Testis (tissue), 3 donors: ENCODE results near the gene ETFB. TPM values are rescaled to one million over a fixed set of nuclear protein-coding genes. Genes with fewer than 3 reads are reported as not detected.
A peak's percentile ranks its signal among the peaks of the same experiment; 100 is the strongest.

Experiments used
- DNase-seq: peaks from one replicate; pipeline ENCODE4 v3.0.0-alpha.2; 2019
- H3K27ac ChIP-seq, 2 donors: fragments of 200-600 bp; sonication (generic); one replicate each; pipeline ENCODE4 v1.5.1; 2019
- H3K27me3 ChIP-seq: fragments of 200-600 bp; sonication (generic); one replicate; pipeline ENCODE4 v1.5.1; 2019
- H3K36me3 ChIP-seq: fragments of 200-600 bp; sonication (generic); one replicate; pipeline ENCODE4 v1.5.1; 2017; ENCODE audit warnings: low read depth; ENCODE audit errors: missing control alignments
- H3K4me1 ChIP-seq: fragments of 200-600 bp; sonication (generic); one replicate; pipeline ENCODE4 v1.5.1; 2019
- H3K4me3 ChIP-seq, 2 donors: fragments of 200-600 bp; sonication (generic); one replicate each; pipeline ENCODE4 v1.5.1; 2017 to 2019
- H3K9me3 ChIP-seq: fragments of 200-600 bp; sonication (generic); one replicate; pipeline ENCODE4 v1.5.1; 2017
- CTCF ChIP-seq, 3 experiments: fragments of 450-650 bp in 2 of 3; fragments of 200-600 bp in 1 of 3; sonication (generic) in 1 of 3; IDR thresholded peaks; one replicate each; pipeline ENCODE4 v1.5.1; 2016 to 2019; ENCODE audit warnings: antibody characterized with exemption in 3 of 3, mild to moderate bottlenecking in 2 of 3, moderate library complexity in 1 of 3
- POLR2A ChIP-seq: fragments of 450-650 bp; IDR thresholded peaks from one replicate; pipeline ENCODE4 v1.6.1; 2017; ENCODE audit warnings: antibody characterized with exemption, mild to moderate bottlenecking, moderate library complexity
- WGBS, 2 donors: methylation state at CpG; one replicate each; pipeline ENCODE4 v1.1.5; 2018; 5-methylcytosine and 5-hydroxymethylcytosine counted together
- intact Hi-C: fragments of 100-400 bp; cut with DNase I; formaldehyde crosslinking; loops from one replicate; pipeline ENCODE4 v1.15.1; 2023; ENCODE audit warnings: low total_unique reads
- polyA plus RNA-seq: library from polyadenylated mRNA; stranded (reverse); fragments of 350-450 nt; fragmentation: Illumina TruSeq; extraction: RNeasy Lipid Tissue Mini Kit (QIAGEN cat#74804); gene quantifications from one replicate; pipeline ENCODE4 v1.2.3, GENCODE V29; 2014; ENCODE audit warnings: low read depth, low replicate concordance; ENCODE audit not compliant: insufficient read depth
- total RNA-seq, 2 donors: library from RNA; depleted of rRNA; stranded (reverse); fragments of >200 nt; gene quantifications; one replicate each; pipeline ENCODE4 v1.2.3, GENCODE V29; 2016

The ETFB gene
- total and polyA plus RNA-seq, 3 donors from 2014 or later = 109 to 146 (median 110) TPM

DNA sequence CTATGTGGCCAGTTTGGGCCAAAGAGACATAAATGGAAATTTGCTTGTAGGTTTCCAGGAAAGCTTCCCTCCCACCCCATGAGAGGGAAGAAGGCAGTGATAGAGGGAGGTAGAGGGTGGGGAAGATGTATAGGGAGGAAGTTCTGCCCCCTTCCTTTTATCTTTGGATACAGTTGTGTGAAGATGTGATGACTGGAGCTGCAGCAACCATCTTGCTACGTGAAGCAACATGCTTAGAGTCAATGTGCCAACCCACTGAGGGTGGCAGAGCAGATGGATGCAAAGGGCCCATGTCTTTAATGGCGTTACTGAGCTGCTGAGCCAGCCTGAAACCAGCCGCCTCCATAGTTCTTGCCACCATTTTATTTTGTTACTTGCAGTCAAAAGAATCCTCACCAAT is 35.0 kb downstream of the ETFB start:
- no peaks in the 10 kb centered on the region for H3K27me3 ChIP-seq
- intact Hi-C loops = no loop called here
- H3K4me3 ChIP-seq = no peak overlapping the region
- no peak for DNase-seq
- H3K27ac ChIP-seq = no peak overlapping the region
- 82 to 84% methylated on average over 3 of the region's 3 CpGs for WGBS, 2 donors
- TF ChIP-seq POLR2A (no peak), CTCF (IDR thresholded peaks at IDR 0.05) (no peak)
- no peaks in the 10 kb centered on the region for H3K9me3 ChIP-seq
- no peaks in the 10 kb centered on the region for H3K36me3 ChIP-seq
- H3K4me1 ChIP-seq = no peaks in the 10 kb centered on the region

GRCh38 chr19:51330366-51330765 is 35.8 kb downstream of the ETFB start:
- no peak overlapping the region for H3K4me3 ChIP-seq
- 74 to 88% methylated on average over 4 of the region's 4 CpGs for WGBS, 2 donors
- intact Hi-C loops = no loop called here
- H3K27me3 ChIP-seq = no peaks in the 10 kb centered on the region
- H3K27ac ChIP-seq = no peak overlapping the region
- TF ChIP-seq CTCF (IDR thresholded peaks at IDR 0.05) = no peak
- no peak for TF ChIP-seq POLR2A
- no peaks in the 10 kb centered on the region for H3K9me3 ChIP-seq
- no peaks in the 10 kb centered on the region for H3K4me1 ChIP-seq
- H3K36me3 ChIP-seq = no peaks in the 10 kb centered on the region
- DNase-seq = no peak

DNA sequence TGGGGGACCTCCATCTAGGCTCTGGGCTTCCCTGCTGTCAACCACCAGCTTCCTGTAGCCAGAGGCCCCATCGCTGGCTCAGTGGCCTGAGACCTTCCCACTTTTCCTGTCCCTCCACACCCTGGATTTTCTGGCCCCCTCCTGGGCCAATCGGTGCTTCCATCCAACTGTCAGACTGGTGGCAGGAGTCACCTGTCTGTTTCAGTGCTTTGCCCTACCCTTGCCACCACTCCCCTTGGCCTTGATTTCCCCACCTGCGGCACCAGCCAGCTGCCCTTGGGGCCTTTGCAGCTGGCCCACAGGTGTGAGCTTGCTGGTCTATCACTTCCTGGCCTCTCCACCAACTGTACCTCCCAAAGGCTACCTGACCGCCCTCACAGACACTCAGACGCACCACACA is 36.8 kb downstream of the ETFB start:
- TF ChIP-seq CTCF (IDR thresholded peaks at IDR 0.05) (no peak), POLR2A (no peak)

DNA sequence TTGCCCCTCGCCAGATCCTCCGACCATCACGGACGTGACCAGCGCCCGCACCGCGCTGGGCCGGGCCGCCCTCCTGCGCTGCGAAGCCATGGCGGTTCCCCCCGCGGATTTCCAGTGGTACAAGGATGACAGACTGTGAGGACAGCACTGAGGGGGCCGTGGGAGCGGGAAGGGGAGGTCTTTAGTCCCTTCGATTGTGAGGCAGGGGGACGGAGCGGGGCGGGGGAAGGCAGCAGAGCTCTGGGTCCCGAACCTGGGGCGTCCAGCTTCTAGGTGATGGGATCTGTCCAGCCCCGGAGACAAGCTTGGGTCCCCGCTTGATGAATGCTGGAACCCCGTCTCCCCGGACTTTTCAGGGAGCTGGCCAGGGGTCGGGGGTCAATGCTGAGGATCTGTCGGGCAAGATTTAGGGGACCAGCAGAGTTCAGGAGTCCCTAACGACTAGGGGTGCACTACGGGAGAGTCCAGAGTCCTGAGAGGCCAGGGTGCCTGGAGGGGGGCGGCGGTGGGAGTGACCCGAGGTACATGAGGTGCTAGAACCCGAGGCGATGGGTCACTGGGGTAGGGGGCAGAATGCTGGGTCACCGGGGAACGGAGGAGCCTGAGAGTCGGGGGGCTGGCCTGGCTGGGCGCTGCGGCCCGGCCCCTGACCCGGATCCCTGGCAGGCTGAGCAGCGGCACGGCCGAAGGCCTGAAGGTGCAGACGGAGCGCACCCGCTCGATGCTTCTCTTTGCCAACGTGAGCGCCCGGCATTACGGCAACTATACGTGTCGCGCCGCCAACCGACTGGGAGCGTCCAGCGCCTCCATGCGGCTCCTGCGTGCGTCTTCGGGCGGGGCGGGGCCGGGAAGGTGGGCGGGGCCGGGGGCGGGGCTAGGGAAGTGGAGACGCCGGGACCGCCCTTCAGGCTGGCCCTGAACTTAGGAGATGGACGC is 38.9 kb downstream of the ETFB start:
- intact Hi-C loops = no loop called here
- TF ChIP-seq CTCF (IDR thresholded peaks at IDR 0.05) (no peak), POLR2A (no peak)
- Histone ChIP-seq H3K36me3 (no peaks in the 10 kb centered on the region), H3K4me3 (peak overlapping the region; percentile 39 to 45), H3K27ac (no peak overlapping the region), H3K9me3 (no peaks in the 10 kb centered on the region), H3K27me3 (no peaks in the 10 kb centered on the region), H3K4me1 (no peaks in the 10 kb centered on the region)
- WGBS, 2 donors = 4 to 14% methylated on average over 36 to 72 of the region's 75 CpGs
- DNase-seq = peak; percentile 77

More for the DNA sequence above, 36.8 kb downstream of the ETFB start:
- no peaks in the 10 kb centered on the region for H3K4me1 ChIP-seq
- H3K9me3 ChIP-seq = no peaks in the 10 kb centered on the region
- no peak overlapping the region for H3K4me3 ChIP-seq
- no peak for DNase-seq
- no peak overlapping the region for H3K27ac ChIP-seq
- intact Hi-C loops = no loop called here
- 86 to 93% methylated on average over 5 of the region's 5 CpGs for WGBS, 2 donors
- no peaks in the 10 kb centered on the region for H3K36me3 ChIP-seq
- no peaks in the 10 kb centered on the region for H3K27me3 ChIP-seq
